Uterus (tissue), 2 donors: ENCODE results near the gene LAPTM4A.

Source experiments
- CTCF ChIP-seq, 4 experiments: fragments of 200-600 bp in 2 of 4; fragments of 450-650 bp in 2 of 4; sonication (generic) in 2 of 4; IDR thresholded peaks; one replicate each; pipeline ENCODE4 v1.5.1; 2016 to 2019; ENCODE audit warnings: antibody characterized with exemption in 4 of 4, mild to moderate bottlenecking in 2 of 4, moderate library complexity in 1 of 4
- POLR2A ChIP-seq, 2 donors: fragments of 450-650 bp; IDR thresholded peaks; one replicate each; pipeline ENCODE4 v1.6.1; 2016; ENCODE audit warnings: antibody characterized with exemption in 2 of 2, mild to moderate bottlenecking in 1 of 2, moderate library complexity in 1 of 2

GRCh38 chr2:20073460-20073859 lies 22.0 kb upstream of the LAPTM4A start:
- TF ChIP-seq CTCF (IDR thresholded peaks at IDR 0.05) (no peak), POLR2A (IDR thresholded peaks at IDR 0.05) (no peak)
